Measurements from ENCODE around the gene ATP6V1B1.
A peak's percentile ranks its signal among the peaks of the same experiment; 100 is the strongest.
"Not testable (repeated sequence)": the region's sequence is repeated elsewhere in the genome, so short reads cannot be mapped to it uniquely, and the experiment has no call there.

ATP6V1B1 gene

DNA sequence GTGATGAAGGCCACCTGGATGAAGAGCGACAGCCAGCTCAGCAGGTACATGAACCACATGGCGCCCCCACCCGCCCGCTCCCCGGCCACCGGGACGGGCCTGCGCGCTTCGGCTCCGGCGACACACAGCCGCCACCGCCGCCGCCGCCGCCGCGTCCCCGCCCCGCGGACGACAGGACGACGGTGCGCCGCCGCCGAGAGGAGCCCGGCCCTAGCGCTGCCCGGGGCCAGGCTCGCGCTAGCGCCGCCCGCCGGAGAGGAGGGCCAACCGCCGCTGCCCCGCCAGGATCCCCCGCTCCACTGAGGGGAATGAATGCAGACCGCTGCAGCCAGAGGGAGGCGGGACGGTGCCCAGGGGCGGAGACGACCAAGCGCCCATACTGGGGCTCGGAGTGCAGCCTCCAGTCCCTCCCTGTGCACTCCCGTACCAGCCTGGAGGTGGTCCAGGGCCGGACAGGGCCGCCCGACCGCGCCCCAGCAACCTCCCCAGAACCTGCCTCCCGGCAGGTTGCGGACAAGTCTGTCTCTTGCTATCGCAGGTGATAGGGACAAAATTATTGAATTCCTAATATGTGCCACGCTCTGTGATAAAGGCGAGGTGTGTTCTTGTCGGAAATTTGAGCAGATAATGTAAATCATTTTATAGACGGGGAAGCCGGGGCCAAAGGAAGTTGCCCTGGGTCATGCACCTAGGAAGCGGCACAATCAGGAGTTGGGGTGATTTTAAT lies 59.2 kb downstream of the ATP6V1B1 start, which contains the start of gene TEX261:
TSS of gene TEX261 (minus strand) at position 175 of the 727 bp plus-strand sequence. CDS start at position 59, 116 bp downstream.
- DNase-seq: peak; percentile 93
- TF ChIP-seq, protein P1, sequence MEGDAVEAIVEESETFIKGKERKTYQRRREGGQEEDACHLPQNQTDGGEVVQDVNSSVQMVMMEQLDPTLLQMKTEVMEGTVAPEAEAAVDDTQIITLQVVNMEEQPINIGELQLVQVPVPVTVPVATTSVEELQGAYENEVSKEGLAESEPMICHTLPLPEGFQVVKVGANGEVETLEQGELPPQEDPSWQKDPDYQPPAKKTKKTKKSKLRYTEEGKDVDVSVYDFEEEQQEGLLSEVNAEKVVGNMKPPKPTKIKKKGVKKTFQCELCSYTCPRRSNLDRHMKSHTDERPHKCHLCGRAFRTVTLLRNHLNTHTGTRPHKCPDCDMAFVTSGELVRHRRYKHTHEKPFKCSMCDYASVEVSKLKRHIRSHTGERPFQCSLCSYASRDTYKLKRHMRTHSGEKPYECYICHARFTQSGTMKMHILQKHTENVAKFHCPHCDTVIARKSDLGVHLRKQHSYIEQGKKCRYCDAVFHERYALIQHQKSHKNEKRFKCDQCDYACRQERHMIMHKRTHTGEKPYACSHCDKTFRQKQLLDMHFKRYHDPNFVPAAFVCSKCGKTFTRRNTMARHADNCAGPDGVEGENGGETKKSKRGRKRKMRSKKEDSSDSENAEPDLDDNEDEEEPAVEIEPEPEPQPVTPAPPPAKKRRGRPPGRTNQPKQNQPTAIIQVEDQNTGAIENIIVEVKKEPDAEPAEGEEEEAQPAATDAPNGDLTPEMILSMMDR (IDR thresholded peaks at IDR 0.05): peak; percentile 46
- Mint-ChIP-seq H3K4me1 (peaks cover 38% of the 10 kb centered on the region), H3K27me3 (ENCODE audit: low read depth, poor library complexity) (peaks cover 22% of the 10 kb centered on the region), H3K36me3 (ENCODE audit: low read depth) (peaks cover 5% of the 10 kb centered on the region), H3K9me3 (no peaks in the 10 kb centered on the region), H3K27ac (peak within 1 kb of the TSS; percentile 26), H3K4me3 (peak within 1 kb of the TSS; percentile 98)

DNA sequence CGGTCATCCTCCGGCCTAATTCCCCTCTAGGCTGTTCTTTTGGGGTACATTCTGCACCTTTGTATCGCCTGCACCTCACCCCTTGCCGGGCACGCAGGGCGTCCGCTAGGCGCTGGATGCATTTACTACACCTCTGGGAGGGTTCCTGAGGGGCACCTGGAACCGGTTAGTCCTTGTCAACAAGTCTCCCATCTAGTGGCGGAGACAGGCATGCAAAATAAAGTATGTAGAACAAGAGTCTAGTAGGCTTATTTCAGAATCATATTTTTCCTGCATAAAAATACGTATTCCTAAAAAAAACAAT lies 59.7 kb downstream of the ATP6V1B1 start:
- no peaks in the 10 kb centered on the region for H3K9me3 Mint-ChIP-seq
- peak overlapping the region; percentile 83 for H3K4me3 Mint-ChIP-seq
- peaks cover 22% of the 10 kb centered on the region for H3K27me3 Mint-ChIP-seq (ENCODE audit: low read depth, poor library complexity)
- H3K27ac Mint-ChIP-seq: no peak overlapping the region
- TF ChIP-seq, protein P1 (IDR thresholded peaks at IDR 0.05): no peak
- peaks cover 5% of the 10 kb centered on the region for H3K36me3 Mint-ChIP-seq (ENCODE audit: low read depth)
- H3K4me1 Mint-ChIP-seq: peaks cover 38% of the 10 kb centered on the region
- peak; percentile 35 for DNase-seq

DNA sequence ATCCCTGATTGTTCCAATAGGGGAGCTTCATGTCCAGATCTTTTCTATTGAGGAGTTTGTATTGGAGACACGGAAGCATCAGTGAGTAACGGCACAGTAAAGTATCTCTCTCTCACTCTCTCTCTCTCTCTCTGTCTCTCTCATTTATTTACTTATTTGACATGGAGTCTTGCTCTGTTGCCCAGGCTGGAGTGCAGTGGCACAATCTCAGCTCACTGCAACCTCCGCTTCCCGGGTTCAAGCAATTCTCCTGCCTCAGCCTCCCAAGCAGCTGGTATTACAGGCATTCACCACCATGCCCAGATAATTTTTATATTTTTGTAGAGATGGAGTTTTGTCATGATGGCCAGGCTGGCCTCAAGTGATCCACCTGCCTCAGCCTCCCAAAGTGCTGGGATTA lies 63.2 kb downstream of the ATP6V1B1 start:
- H3K27me3 Mint-ChIP-seq (ENCODE audit: low read depth, poor library complexity): peaks cover 26% of the 10 kb centered on the region
- peaks cover 51% of the 10 kb centered on the region for H3K4me1 Mint-ChIP-seq
- not testable (repeated sequence) for DNase-seq; H3K9me3 Mint-ChIP-seq; H3K27ac Mint-ChIP-seq; H3K36me3 Mint-ChIP-seq (ENCODE audit: low read depth); H3K4me3 Mint-ChIP-seq

DNA sequence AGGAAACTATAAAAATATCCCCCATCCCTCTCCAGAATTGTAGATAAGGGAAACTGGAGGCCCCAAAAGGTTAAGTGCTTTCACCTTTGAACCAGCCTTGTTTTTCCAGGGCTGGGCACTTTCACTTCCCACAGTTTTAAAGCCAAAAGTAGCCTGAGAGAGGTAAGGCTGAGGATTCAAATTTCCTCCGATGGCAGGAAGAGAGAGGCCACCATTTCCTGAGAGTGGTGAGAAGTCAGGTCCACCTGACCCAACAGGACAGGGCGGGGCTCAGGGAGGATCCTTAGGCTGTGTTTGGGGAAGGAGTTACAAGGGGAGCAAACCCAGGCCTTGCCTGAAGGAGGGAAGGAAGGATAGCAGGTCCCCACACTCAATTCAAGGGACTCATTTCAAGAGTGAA lies 63.7 kb downstream of the ATP6V1B1 start:
- Mint-ChIP-seq H3K9me3 (no peaks in the 10 kb centered on the region), H3K27me3 (ENCODE audit: low read depth, poor library complexity) (peaks cover 26% of the 10 kb centered on the region), H3K27ac (peak overlapping the region; percentile 43), H3K4me3 (no peak overlapping the region), H3K36me3 (ENCODE audit: low read depth) (no peaks in the 10 kb centered on the region), H3K4me1 (peaks cover 48% of the 10 kb centered on the region)
- no peak for DNase-seq
- TF ChIP-seq, protein P1 (IDR thresholded peaks at IDR 0.05): no peak

DNA sequence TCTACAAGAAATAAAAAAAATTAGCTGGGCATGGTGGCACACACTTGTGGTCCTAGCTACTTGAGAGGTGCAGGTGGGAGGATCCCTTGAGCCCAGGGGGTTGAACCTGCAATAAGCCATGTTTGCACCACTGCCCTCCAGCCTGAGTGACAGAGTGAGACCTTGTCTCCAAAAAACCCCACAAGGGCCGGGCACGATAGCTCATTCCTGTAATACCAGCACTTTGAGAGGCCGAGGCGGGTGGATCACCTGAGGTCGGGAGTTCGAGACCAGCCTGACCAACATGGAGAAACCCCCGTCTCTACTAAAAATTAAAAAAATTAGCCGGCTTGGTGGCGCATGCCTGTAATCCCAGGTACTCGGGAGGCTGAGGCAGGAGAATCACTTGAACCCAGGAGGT lies 64.2 kb downstream of the ATP6V1B1 start:
- H3K36me3 Mint-ChIP-seq (ENCODE audit: low read depth); DNase-seq; H3K9me3 Mint-ChIP-seq; H3K4me3 Mint-ChIP-seq; H3K27ac Mint-ChIP-seq: not testable (repeated sequence)
- Mint-ChIP-seq H3K27me3 (ENCODE audit: low read depth, poor library complexity) (peaks cover 26% of the 10 kb centered on the region), H3K4me1 (peaks cover 48% of the 10 kb centered on the region)

DNA sequence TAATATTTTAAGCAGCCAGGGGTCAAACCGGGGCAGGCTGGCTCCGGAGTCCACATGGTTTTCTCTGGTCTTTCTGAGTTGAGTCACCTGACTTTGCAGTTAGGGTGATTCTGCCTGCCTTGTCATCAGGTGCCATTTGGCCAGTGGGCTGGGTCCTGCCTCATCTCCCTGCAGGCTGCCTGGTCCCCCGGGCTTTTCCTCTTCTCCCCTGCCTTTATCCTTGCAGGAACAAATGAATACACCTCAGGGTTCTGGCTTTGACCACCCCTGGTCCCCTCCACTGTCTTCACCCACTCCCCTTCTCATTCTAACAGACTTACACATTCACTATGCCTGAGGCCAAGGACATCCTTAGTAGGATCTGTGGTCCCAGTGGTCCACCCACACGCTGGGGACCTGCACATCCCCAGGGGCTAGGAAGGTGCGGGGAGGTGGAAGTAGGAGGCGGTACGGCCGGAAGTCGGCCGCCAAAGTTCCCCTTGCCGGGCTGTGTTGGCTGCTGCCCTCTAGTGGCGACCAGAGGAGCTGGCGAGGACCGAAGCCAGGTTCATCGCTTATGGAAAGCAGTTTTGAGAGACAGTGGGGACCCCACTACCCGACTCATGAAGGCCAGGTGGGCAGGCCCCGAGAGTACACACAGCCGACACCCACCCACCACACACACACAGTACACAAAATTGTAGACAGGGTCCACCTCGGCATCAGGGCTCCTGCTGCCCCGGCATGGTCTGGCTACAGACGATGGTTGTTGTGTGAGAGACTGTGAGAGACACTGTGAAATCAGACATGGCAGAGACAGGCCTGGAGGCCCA lies 65.3 kb downstream of the ATP6V1B1 start:
- Mint-ChIP-seq H3K4me3 (peak overlapping the region; percentile 43), H3K27me3 (ENCODE audit: low read depth, poor library complexity) (peaks cover 26% of the 10 kb centered on the region), H3K27ac (no peak overlapping the region), H3K4me1 (peaks cover 47% of the 10 kb centered on the region), H3K36me3 (ENCODE audit: low read depth) (no peaks in the 10 kb centered on the region), H3K9me3 (no peaks in the 10 kb centered on the region)
- TF ChIP-seq, protein P1 (IDR thresholded peaks at IDR 0.05): peak; percentile 87
- DNase-seq: peak; percentile 71

All from nephron progenitor cell (in vitro differentiated cells).